Fibroblast of lung (primary cell): ENCODE results near the gene PAX7. TPM values are rescaled to one million over a fixed set of nuclear protein-coding genes. Genes with fewer than 3 reads are reported as not detected.

Experiments
- DNase-seq, 2 donors: peaks; one replicate each; pipeline versions ENCODE4 v3.0.0 to v3.0.0-alpha.2; 2010; ENCODE audit warnings: low read depth in 2 of 2
- H2AFZ ChIP-seq: 2 replicates; pipeline ENCODE4 v1.5.1; 2012; ENCODE audit warnings: low read length, control low read depth, inconsistent platforms
- H3K27ac ChIP-seq: 2 replicates; pipeline ENCODE4 v1.5.1; 2011; ENCODE audit warnings: low read length, control low read depth; ENCODE audit not compliant: insufficient read depth
- H3K27me3 ChIP-seq: 2 replicates; pipeline ENCODE4 v1.5.1; 2011; ENCODE audit warnings: mild to moderate bottlenecking, low read length; ENCODE audit not compliant: control insufficient read depth, insufficient read depth
- H3K36me3 ChIP-seq: 2 replicates; pipeline ENCODE4 v1.5.1; 2011; ENCODE audit warnings: low read length; ENCODE audit not compliant: control insufficient read depth, insufficient read depth
- H3K4me1 ChIP-seq: 2 replicates; pipeline ENCODE4 v1.5.1; 2011; ENCODE audit warnings: low read length; ENCODE audit not compliant: control insufficient read depth, insufficient read depth; ENCODE audit errors: extremely low read depth
- H3K4me2 ChIP-seq: 2 replicates; pipeline ENCODE4 v1.5.1; 2011; ENCODE audit warnings: low read length, control low read depth; ENCODE audit not compliant: insufficient read depth; ENCODE audit errors: extremely low read depth
- H3K4me3 ChIP-seq, 4 experiments: fragments of 200-600 bp in 1 of 4; sonication (generic) in 1 of 4; replicated peaks in 1 of 4; 2 replicates each; pipeline ENCODE4 v1.5.1; 2011 to 2016; ENCODE audit warnings: low read length in 4 of 4, low read depth in 3 of 4, mild to moderate bottlenecking in 3 of 4, control low read depth in 2 of 4, inconsistent platforms in 1 of 4, mixed read lengths in 1 of 4; ENCODE audit not compliant: insufficient read depth in 1 of 4; ENCODE audit errors: control extremely low read depth in 1 of 4
- H3K79me2 ChIP-seq: 2 replicates; pipeline ENCODE4 v1.5.1; 2012; ENCODE audit warnings: mild to moderate bottlenecking, low read length, inconsistent platforms; ENCODE audit not compliant: control insufficient read depth, insufficient read depth
- H3K9ac ChIP-seq: 2 replicates; pipeline ENCODE4 v1.5.1; 2011; ENCODE audit warnings: mild to moderate bottlenecking, low read length, control low read depth; ENCODE audit not compliant: insufficient read depth
- H3K9me3 ChIP-seq: 2 replicates; pipeline ENCODE4 v1.5.1; 2012; ENCODE audit warnings: low read depth, low read length; ENCODE audit not compliant: control insufficient read depth, insufficient read depth
- H4K20me1 ChIP-seq: 2 replicates; pipeline ENCODE4 v1.5.1; 2011; ENCODE audit warnings: low read length; ENCODE audit not compliant: control insufficient read depth, insufficient read depth; ENCODE audit errors: extremely low read depth
- CTCF ChIP-seq, 2 donors: IDR thresholded peaks in 1 of 2; conservative IDR thresholded peaks in 1 of 2; 1 replicate in 1 of 2; 2 replicates in 1 of 2; pipeline ENCODE4 v1.5.1; 2011 to 2012; ENCODE audit warnings: low read length in 2 of 2, control low read depth in 1 of 2, inconsistent platforms in 1 of 2, low read depth in 1 of 2, mild to moderate bottlenecking in 1 of 2
- EZH2 ChIP-seq: IDR thresholded peaks from 2 replicates; pipeline ENCODE4 v1.5.1; 2012; ENCODE audit warnings: low read length, control low read depth, mild to moderate bottlenecking; ENCODE audit errors: missing control alignments
- polyA plus RNA-seq, 2 donors: library from polyadenylated mRNA; depleted of rRNA in 1 of 2; stranded (reverse) in 1 of 2; unstranded in 1 of 2; fragments of >200 nt; gene quantifications; 2 replicates each; pipeline ENCODE4 v1.2.1, GENCODE V29; 2011 to 2012; ENCODE audit warnings: missing spikeins in 1 of 2
- total RNA-seq: library from RNA; depleted of rRNA; stranded (reverse); fragments of >200 nt; gene quantifications from 2 replicates; pipeline ENCODE4 v1.2.1, GENCODE V29; 2014

Gene PAX7
- total and polyA plus RNA-seq, 2 donors (not counting 1 experiment from before 2014, with no cell fraction given) = not detected

- Histone ChIP-seq H3K27me3 (no peaks in the 10 kb centered on the region), H2AFZ (no peak overlapping the region), H3K9ac (no peak overlapping the region), H3K79me2 (no peaks in the 10 kb centered on the region), H4K20me1 (no peaks in the 10 kb centered on the region), H3K36me3 (no peaks in the 10 kb centered on the region), H3K9me3 (no peaks in the 10 kb centered on the region), H3K4me2 (no peak overlapping the region), H3K4me3 (no peak overlapping the region), H3K4me1 (no peaks in the 10 kb centered on the region), H3K27ac (no peak overlapping the region)
- TF ChIP-seq EZH2 (no peak), CTCF (conservative IDR thresholded peaks at IDR 0.05 in 1 of 2, IDR thresholded peaks at IDR 0.05 in 1 of 2; ENCODE audit: low read depth in 1 of 2, low read length in 2 of 2) (no peak)
- DNase-seq = no peak
These were observed 100.5 kb downstream of the PAX7 start for GRCh38 chr1:18731148-18731547.

DNA sequence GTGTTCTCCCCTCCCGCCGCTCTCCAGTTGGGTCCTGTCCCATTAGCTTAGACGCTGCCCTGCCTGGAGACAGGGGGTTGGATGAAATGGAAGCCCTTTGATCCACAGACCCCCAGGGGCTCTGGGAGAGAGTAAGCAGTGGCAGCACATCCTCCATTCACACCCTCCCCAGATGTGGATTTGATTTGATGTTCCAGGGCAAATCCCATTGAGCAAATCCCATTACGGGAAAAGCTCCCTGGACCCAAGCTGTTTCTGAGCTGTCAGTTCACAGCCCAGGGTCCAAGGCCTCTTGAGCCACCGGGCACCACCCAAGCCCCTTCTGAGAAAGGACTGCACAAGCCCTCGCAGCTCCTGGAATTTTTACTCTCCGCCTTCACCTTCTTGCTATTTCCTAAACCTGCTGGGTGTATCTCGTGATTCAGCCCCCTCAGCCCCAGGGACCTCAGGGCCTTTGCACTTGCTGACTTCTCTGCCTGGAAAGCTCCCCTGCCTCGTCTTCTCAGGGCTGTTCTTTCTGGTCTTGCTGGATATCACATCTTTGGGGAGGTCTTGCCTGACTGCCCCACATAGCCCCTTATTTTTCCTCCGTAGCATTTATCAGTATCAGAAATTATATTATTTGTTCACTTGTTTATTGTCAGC is 101.1 kb downstream of the PAX7 start:
- DNase-seq = no peak
- H4K20me1 ChIP-seq = no peaks in the 10 kb centered on the region
- H3K27me3 ChIP-seq = no peaks in the 10 kb centered on the region
- H3K4me1 ChIP-seq = no peaks in the 10 kb centered on the region
- no peak for TF ChIP-seq EZH2
- TF ChIP-seq CTCF (conservative IDR thresholded peaks at IDR 0.05 in 1 of 2, IDR thresholded peaks at IDR 0.05 in 1 of 2; ENCODE audit: low read depth in 1 of 2, low read length in 2 of 2) = no peak
- no peaks in the 10 kb centered on the region for H3K79me2 ChIP-seq
- no peaks in the 10 kb centered on the region for H3K36me3 ChIP-seq
- no peaks in the 10 kb centered on the region for H3K9me3 ChIP-seq
- H3K4me2 ChIP-seq = no peak overlapping the region
- H3K4me3 ChIP-seq = no peak overlapping the region
- H3K27ac ChIP-seq = no peak overlapping the region
- no peak overlapping the region for H3K9ac ChIP-seq
- H2AFZ ChIP-seq = no peak overlapping the region

GRCh38 chr1:18732686-18733085 is 102.0 kb downstream of the PAX7 start:
- H3K4me3 ChIP-seq = no peak overlapping the region
- no peaks in the 10 kb centered on the region for H3K9me3 ChIP-seq
- H3K4me1 ChIP-seq = no peaks in the 10 kb centered on the region
- no peaks in the 10 kb centered on the region for H3K27me3 ChIP-seq
- no peaks in the 10 kb centered on the region for H3K79me2 ChIP-seq
- H4K20me1 ChIP-seq = no peaks in the 10 kb centered on the region
- no peaks in the 10 kb centered on the region for H3K36me3 ChIP-seq
- H3K9ac ChIP-seq = no peak overlapping the region
- H3K4me2 ChIP-seq = no peak overlapping the region
- TF ChIP-seq EZH2 = no peak
- no peak for TF ChIP-seq CTCF (conservative IDR thresholded peaks at IDR 0.05 in 1 of 2, IDR thresholded peaks at IDR 0.05 in 1 of 2; ENCODE audit: low read depth in 1 of 2, low read length in 2 of 2)
- no peak overlapping the region for H3K27ac ChIP-seq
- DNase-seq = no peak
- no peak overlapping the region for H2AFZ ChIP-seq
